HEK293 (cell line): ENCODE data around the gene NDFIP2.

ENCODE experiments used
- CTCF ChIA-PET: fragments of 350-600 bp; formaldehyde crosslinking; extraction: SDS; loops from one replicate; lab custom pipeline; 2021; ENCODE audit warnings: antibody characterized with exemption; lab: Yijun Ruan, JAX
- POLR2A ChIA-PET: fragments of 300-600 bp; formaldehyde crosslinking; extraction: SDS; loops from one replicate; lab custom pipeline; 2020; ENCODE audit warnings: antibody characterized with exemption, inconsistent platforms; lab: Yijun Ruan, JAX
- H3K27ac ChIP-seq: fragments of 200-500 bp; sonication (Bioruptor generic); 2 replicates; pipeline ENCODE4 v1.5.1; 2014; ENCODE audit warnings: low read depth, low read length, control low read depth, inconsistent platforms; ENCODE audit errors: extremely low read depth
- H3K36me3 ChIP-seq, 2 experiments: fragments of 200-500 bp in 1 of 2; sonication (Bioruptor generic) in 1 of 2; 1 replicate in 1 of 2; 2 replicates in 1 of 2; pipeline ENCODE4 v1.5.1; 2014 to 2017; ENCODE audit warnings: inconsistent platforms in 2 of 2, low read length in 2 of 2; ENCODE audit not compliant: control insufficient read depth in 2 of 2, insufficient read depth in 1 of 2
- H3K4me1 ChIP-seq: fragments of 200-500 bp; sonication (Bioruptor generic); 2 replicates; pipeline ENCODE4 v1.5.1; 2014; ENCODE audit warnings: mild to moderate bottlenecking, low read length, inconsistent platforms; ENCODE audit not compliant: control insufficient read depth, insufficient read depth
- H3K4me3 ChIP-seq: 2 replicates; pipeline ENCODE4 v1.5.1; 2011; ENCODE audit warnings: low read depth, mild to moderate bottlenecking, control low read depth, low read length, moderate library complexity
- H3K9me3 ChIP-seq: fragments of 200-500 bp; sonication (Bioruptor generic); 2 replicates; pipeline ENCODE4 v1.5.1; 2014; ENCODE audit warnings: low read depth, low read length, inconsistent platforms; ENCODE audit not compliant: control insufficient read depth, insufficient read depth
- BCL6B ChIP-seq: fragments of 450-650 bp; formaldehyde crosslinking; IDR thresholded peaks from 2 replicates; pipeline ENCODE4 v1.5.1; 2017; ENCODE audit warnings: missing biosample characterization, missing genetic modification characterization
- CTCF ChIP-seq: fragments of 450-650 bp; formaldehyde crosslinking; IDR thresholded peaks from 2 replicates; pipeline ENCODE4 v1.5.1; 2016; ENCODE audit warnings: missing biosample characterization, missing genetic modification characterization
- EGR2 ChIP-seq: fragments of 450-650 bp; formaldehyde crosslinking; IDR thresholded peaks from 2 replicates; pipeline ENCODE4 v1.5.1; 2016; ENCODE audit warnings: low read depth, missing biosample characterization, missing genetic modification characterization
- GLIS1 ChIP-seq: fragments of 450-650 bp; formaldehyde crosslinking; IDR thresholded peaks from 2 replicates; pipeline ENCODE4 v1.5.1; 2016; ENCODE audit warnings: missing biosample characterization, missing genetic modification characterization
- GLIS2 ChIP-seq: fragments of 450-650 bp; formaldehyde crosslinking; IDR thresholded peaks from 2 replicates; pipeline ENCODE4 v1.5.1; 2016; ENCODE audit warnings: missing biosample characterization, missing genetic modification characterization
- HOXA7 ChIP-seq: sonication (generic); formaldehyde crosslinking; IDR thresholded peaks from 2 replicates; pipeline ENCODE4 v1.8.1; 2022; ENCODE audit warnings: missing genetic modification reagents, borderline replicate concordance
- SCRT1 ChIP-seq: fragments of 450-650 bp; formaldehyde crosslinking; IDR thresholded peaks from 2 replicates; pipeline ENCODE4 v1.5.1; 2016; ENCODE audit warnings: missing biosample characterization, missing genetic modification characterization, borderline replicate concordance
- ZBTB1 ChIP-seq: fragments of 450-650 bp; formaldehyde crosslinking; IDR thresholded peaks from 2 replicates; pipeline ENCODE4 v1.5.1; 2016; ENCODE audit warnings: missing biosample characterization, missing genetic modification characterization
- ZBTB17 ChIP-seq: fragments of 450-650 bp; formaldehyde crosslinking; IDR thresholded peaks from 2 replicates; pipeline ENCODE4 v1.5.1; 2016; ENCODE audit warnings: missing biosample characterization, missing genetic modification characterization
- ZBTB20 ChIP-seq: fragments of 450-650 bp; formaldehyde crosslinking; IDR thresholded peaks from 2 replicates; pipeline ENCODE4 v1.5.1; 2016; ENCODE audit warnings: missing biosample characterization, missing genetic modification characterization
- ZNF114 ChIP-seq: fragments of 450-650 bp; formaldehyde crosslinking; IDR thresholded peaks from 2 replicates; pipeline ENCODE4 v1.5.0; 2017; ENCODE audit warnings: missing biosample characterization, missing genetic modification characterization
- ZNF121 ChIP-seq: fragments of 450-650 bp; formaldehyde crosslinking; IDR thresholded peaks from 2 replicates; pipeline ENCODE4 v1.5.1; 2016; ENCODE audit warnings: missing biosample characterization, missing genetic modification characterization
- ZNF202 ChIP-seq: fragments of 450-650 bp; formaldehyde crosslinking; IDR thresholded peaks from 2 replicates; pipeline ENCODE4 v1.5.1; 2016; ENCODE audit warnings: missing biosample characterization, missing genetic modification characterization, borderline replicate concordance
- ZNF214 ChIP-seq: fragments of 450-650 bp; formaldehyde crosslinking; IDR thresholded peaks from 2 replicates; pipeline ENCODE4 v1.5.1; 2017; ENCODE audit warnings: missing biosample characterization, mild to moderate bottlenecking, missing genetic modification characterization, borderline replicate concordance
- ZNF280D ChIP-seq: fragments of 450-650 bp; formaldehyde crosslinking; IDR thresholded peaks from 2 replicates; pipeline ENCODE4 v1.5.1; 2016; ENCODE audit warnings: missing biosample characterization, missing genetic modification characterization
- ZNF292 ChIP-seq: fragments of 450-650 bp; formaldehyde crosslinking; IDR thresholded peaks from 2 replicates; pipeline ENCODE4 v1.5.1; 2016; ENCODE audit warnings: low read depth, missing biosample characterization, missing genetic modification characterization, borderline replicate concordance
- ZNF335 ChIP-seq: fragments of 450-650 bp; formaldehyde crosslinking; conservative IDR thresholded peaks from 2 replicates; pipeline ENCODE4 v1.5.1; 2016; ENCODE audit warnings: missing biosample characterization, missing genetic modification characterization
- ZNF510 ChIP-seq: fragments of 450-650 bp; formaldehyde crosslinking; IDR thresholded peaks from 2 replicates; pipeline ENCODE4 v1.5.1; 2018; ENCODE audit warnings: mild to moderate bottlenecking, missing genetic modification characterization, missing biosample characterization; ENCODE audit not compliant: insufficient replicate concordance
- ZNF521 ChIP-seq: fragments of 450-650 bp; formaldehyde crosslinking; IDR thresholded peaks from 2 replicates; pipeline ENCODE4 v1.5.1; 2017; ENCODE audit warnings: missing biosample characterization, mild to moderate bottlenecking, missing genetic modification characterization
- ZNF529 ChIP-seq: fragments of 450-650 bp; formaldehyde crosslinking; IDR thresholded peaks from 2 replicates; pipeline ENCODE4 v1.5.1; 2017; ENCODE audit warnings: missing genetic modification characterization, missing biosample characterization; ENCODE audit not compliant: insufficient replicate concordance
- ZNF549 ChIP-seq: fragments of 450-650 bp; IDR thresholded peaks from 2 replicates; pipeline ENCODE4 v1.5.1; 2018; ENCODE audit warnings: missing biosample characterization, missing genetic modification characterization, mild to moderate bottlenecking, inconsistent platforms, moderate library complexity
- ZNF600 ChIP-seq: fragments of 450-650 bp; formaldehyde crosslinking; IDR thresholded peaks from 2 replicates; pipeline ENCODE4 v1.5.1; 2016; ENCODE audit warnings: missing biosample characterization, missing genetic modification characterization
- ZNF645 ChIP-seq: fragments of 450-650 bp; formaldehyde crosslinking; IDR thresholded peaks from 2 replicates; pipeline ENCODE4; 2016; ENCODE audit warnings: missing biosample characterization, missing genetic modification characterization
- ZNF660 ChIP-seq: fragments of 450-650 bp; IDR thresholded peaks from 2 replicates; pipeline ENCODE4 v1.5.1; 2018; ENCODE audit warnings: missing biosample characterization, mild to moderate bottlenecking, missing genetic modification characterization
- ZNF830 ChIP-seq: fragments of 450-650 bp; IDR thresholded peaks from 2 replicates; pipeline ENCODE4 v1.5.0; 2018; ENCODE audit warnings: missing biosample characterization, missing genetic modification characterization, low read depth, mild to moderate bottlenecking, moderate library complexity
- ZSCAN16 ChIP-seq: fragments of 450-650 bp; formaldehyde crosslinking; IDR thresholded peaks from 2 replicates; pipeline ENCODE4 v1.5.1; 2016; ENCODE audit warnings: missing biosample characterization, missing genetic modification characterization
- ZXDB ChIP-seq: fragments of 450-650 bp; formaldehyde crosslinking; IDR thresholded peaks from 2 replicates; pipeline ENCODE4 v1.5.1; 2016; ENCODE audit warnings: missing biosample characterization, missing genetic modification characterization
- TF ChIP-seq, protein P1 (sequence below): fragments of 450-650 bp; formaldehyde crosslinking; IDR thresholded peaks from 2 replicates; pipeline ENCODE4 v1.5.1; 2017; ENCODE audit warnings: missing biosample characterization, missing genetic modification characterization
- TF ChIP-seq, protein P2 (sequence below): fragments of 450-650 bp; formaldehyde crosslinking; IDR thresholded peaks from 2 replicates; pipeline ENCODE4 v1.5.1; 2016; ENCODE audit warnings: missing biosample characterization, missing genetic modification characterization, low read depth

Gene NDFIP2

GRCh38 chr13:79451500-79451962 is 29.4 kb upstream of the NDFIP2 start:
- Histone ChIP-seq H3K27ac (no peak overlapping the region), H3K9me3 (no peaks in the 10 kb centered on the region), H3K4me3 (no peak overlapping the region), H3K36me3 (no peaks in the 10 kb centered on the region), H3K4me1 (no peaks in the 10 kb centered on the region)
- POLR2A ChIA-PET, result interaction anchor here (0.9 kb wide), 1 partner anchor 30 kb away, joined by 3 read pairs; the partner anchor contains the start of gene NDFIP2
- CTCF ChIA-PET, result interaction anchor here (0.6 kb wide), 1 partner anchor 30 kb away, joined by 3 read pairs; no protein-coding TSS in a partner anchor
- TF ChIP-seq, protein P1, sequence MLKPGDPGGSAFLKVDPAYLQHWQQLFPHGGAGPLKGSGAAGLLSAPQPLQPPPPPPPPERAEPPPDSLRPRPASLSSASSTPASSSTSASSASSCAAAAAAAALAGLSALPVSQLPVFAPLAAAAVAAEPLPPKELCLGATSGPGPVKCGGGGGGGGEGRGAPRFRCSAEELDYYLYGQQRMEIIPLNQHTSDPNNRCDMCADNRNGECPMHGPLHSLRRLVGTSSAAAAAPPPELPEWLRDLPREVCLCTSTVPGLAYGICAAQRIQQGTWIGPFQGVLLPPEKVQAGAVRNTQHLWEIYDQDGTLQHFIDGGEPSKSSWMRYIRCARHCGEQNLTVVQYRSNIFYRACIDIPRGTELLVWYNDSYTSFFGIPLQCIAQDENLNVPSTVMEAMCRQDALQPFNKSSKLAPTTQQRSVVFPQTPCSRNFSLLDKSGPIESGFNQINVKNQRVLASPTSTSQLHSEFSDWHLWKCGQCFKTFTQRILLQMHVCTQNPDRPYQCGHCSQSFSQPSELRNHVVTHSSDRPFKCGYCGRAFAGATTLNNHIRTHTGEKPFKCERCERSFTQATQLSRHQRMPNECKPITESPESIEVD (tag by site-specific recombination), result no peak
- TF ChIP-seq, protein P2, sequence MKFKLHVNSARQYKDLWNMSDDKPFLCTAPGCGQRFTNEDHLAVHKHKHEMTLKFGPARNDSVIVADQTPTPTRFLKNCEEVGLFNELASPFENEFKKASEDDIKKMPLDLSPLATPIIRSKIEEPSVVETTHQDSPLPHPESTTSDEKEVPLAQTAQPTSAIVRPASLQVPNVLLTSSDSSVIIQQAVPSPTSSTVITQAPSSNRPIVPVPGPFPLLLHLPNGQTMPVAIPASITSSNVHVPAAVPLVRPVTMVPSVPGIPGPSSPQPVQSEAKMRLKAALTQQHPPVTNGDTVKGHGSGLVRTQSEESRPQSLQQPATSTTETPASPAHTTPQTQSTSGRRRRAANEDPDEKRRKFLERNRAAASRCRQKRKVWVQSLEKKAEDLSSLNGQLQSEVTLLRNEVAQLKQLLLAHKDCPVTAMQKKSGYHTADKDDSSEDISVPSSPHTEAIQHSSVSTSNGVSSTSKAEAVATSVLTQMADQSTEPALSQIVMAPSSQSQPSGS (tag by site-specific recombination), result no peak
- no peak for TF ChIP-seq BCL6B (tag by site-specific recombination)
- TF ChIP-seq SCRT1 (tag by site-specific recombination), result no peak
- TF ChIP-seq ZBTB17 (tag by site-specific recombination), result no peak
- TF ChIP-seq ZNF600 (tag by site-specific recombination), result no peak
- TF ChIP-seq ZNF830 (tag by site-specific recombination), result no peak
- no peak for TF ChIP-seq HOXA7 (CRISPR knock-in tag)
- no peak for TF ChIP-seq ZNF114 (tag by site-specific recombination)
- no peak for TF ChIP-seq CTCF
- TF ChIP-seq ZNF510, result no peak
- TF ChIP-seq ZNF335 (tag by site-specific recombination), result no peak
- no peak for TF ChIP-seq ZSCAN16
- TF ChIP-seq ZNF645, result no peak
- no peak for TF ChIP-seq ZBTB20 (tag by site-specific recombination)
- no peak for TF ChIP-seq ZBTB1 (tag by site-specific recombination)
- 0 out of 2 replicates have a peak, but pooled peaks have one; percentile 15 for TF ChIP-seq ZNF660 (tag by site-specific recombination)
- TF ChIP-seq ZNF521 (tag by site-specific recombination), result no peak
- no peak for TF ChIP-seq GLIS2 (tag by site-specific recombination)
- TF ChIP-seq EGR2 (tag by site-specific recombination), result 0 out of 2 replicates have a peak, but pooled peaks have one; percentile 32
- TF ChIP-seq ZNF549 (tag by site-specific recombination), result no peak
- no peak for TF ChIP-seq ZNF529 (tag by site-specific recombination)
- TF ChIP-seq ZNF202 (tag by site-specific recombination), result no peak
- TF ChIP-seq GLIS1 (tag by site-specific recombination), result peak; percentile 38
- TF ChIP-seq ZNF292, result no peak
- TF ChIP-seq ZXDB (tag by site-specific recombination), result no peak
- TF ChIP-seq ZNF280D (tag by site-specific recombination), result no peak
- TF ChIP-seq ZNF121 (tag by site-specific recombination), result no peak
- TF ChIP-seq ZNF214 (tag by site-specific recombination), result no peak
